Fibroblast of lung (primary cell): ENCODE data around the gene KRTAP3-1. TPM values are rescaled to one million over a fixed set of nuclear protein-coding genes. Genes with fewer than 3 reads are reported as not detected.

Experiments used
- DNase-seq, 2 donors: peaks; one replicate each; pipeline versions ENCODE4 v3.0.0 to v3.0.0-alpha.2; 2010; ENCODE audit warnings: low read depth in 2 of 2
- H2AFZ ChIP-seq: 2 replicates; pipeline ENCODE4 v1.5.1; 2012; ENCODE audit warnings: low read length, control low read depth, inconsistent platforms
- H3K27ac ChIP-seq: 2 replicates; pipeline ENCODE4 v1.5.1; 2011; ENCODE audit warnings: low read length, control low read depth; ENCODE audit not compliant: insufficient read depth
- H3K27me3 ChIP-seq: 2 replicates; pipeline ENCODE4 v1.5.1; 2011; ENCODE audit warnings: mild to moderate bottlenecking, low read length; ENCODE audit not compliant: control insufficient read depth, insufficient read depth
- H3K36me3 ChIP-seq: 2 replicates; pipeline ENCODE4 v1.5.1; 2011; ENCODE audit warnings: low read length; ENCODE audit not compliant: control insufficient read depth, insufficient read depth
- H3K4me1 ChIP-seq: 2 replicates; pipeline ENCODE4 v1.5.1; 2011; ENCODE audit warnings: low read length; ENCODE audit not compliant: control insufficient read depth, insufficient read depth; ENCODE audit errors: extremely low read depth
- H3K4me2 ChIP-seq: 2 replicates; pipeline ENCODE4 v1.5.1; 2011; ENCODE audit warnings: low read length, control low read depth; ENCODE audit not compliant: insufficient read depth; ENCODE audit errors: extremely low read depth
- H3K4me3 ChIP-seq, 4 experiments: fragments of 200-600 bp in 1 of 4; sonication (generic) in 1 of 4; replicated peaks in 1 of 4; 2 replicates each; pipeline ENCODE4 v1.5.1; 2011 to 2016; ENCODE audit warnings: low read length in 4 of 4, low read depth in 3 of 4, mild to moderate bottlenecking in 3 of 4, control low read depth in 2 of 4, inconsistent platforms in 1 of 4, mixed read lengths in 1 of 4; ENCODE audit not compliant: insufficient read depth in 1 of 4; ENCODE audit errors: control extremely low read depth in 1 of 4
- H3K79me2 ChIP-seq: 2 replicates; pipeline ENCODE4 v1.5.1; 2012; ENCODE audit warnings: mild to moderate bottlenecking, low read length, inconsistent platforms; ENCODE audit not compliant: control insufficient read depth, insufficient read depth
- H3K9ac ChIP-seq: 2 replicates; pipeline ENCODE4 v1.5.1; 2011; ENCODE audit warnings: mild to moderate bottlenecking, low read length, control low read depth; ENCODE audit not compliant: insufficient read depth
- H3K9me3 ChIP-seq: 2 replicates; pipeline ENCODE4 v1.5.1; 2012; ENCODE audit warnings: low read depth, low read length; ENCODE audit not compliant: control insufficient read depth, insufficient read depth
- H4K20me1 ChIP-seq: 2 replicates; pipeline ENCODE4 v1.5.1; 2011; ENCODE audit warnings: low read length; ENCODE audit not compliant: control insufficient read depth, insufficient read depth; ENCODE audit errors: extremely low read depth
- EZH2 ChIP-seq: IDR thresholded peaks from 2 replicates; pipeline ENCODE4 v1.5.1; 2012; ENCODE audit warnings: low read length, control low read depth, mild to moderate bottlenecking; ENCODE audit errors: missing control alignments
- polyA plus RNA-seq, 2 donors: library from polyadenylated mRNA; depleted of rRNA in 1 of 2; stranded (reverse) in 1 of 2; unstranded in 1 of 2; fragments of >200 nt; gene quantifications; 2 replicates each; pipeline ENCODE4 v1.2.1, GENCODE V29; 2011 to 2012; ENCODE audit warnings: missing spikeins in 1 of 2
- total RNA-seq: library from RNA; depleted of rRNA; stranded (reverse); fragments of >200 nt; gene quantifications from 2 replicates; pipeline ENCODE4 v1.2.1, GENCODE V29; 2014
- TF ChIP-seq, protein P1 (sequence below), 2 donors: IDR thresholded peaks in 1 of 2; conservative IDR thresholded peaks in 1 of 2; 1 replicate in 1 of 2; 2 replicates in 1 of 2; pipeline ENCODE4 v1.5.1; 2011 to 2012; ENCODE audit warnings: low read length in 2 of 2, control low read depth in 1 of 2, inconsistent platforms in 1 of 2, low read depth in 1 of 2, mild to moderate bottlenecking in 1 of 2

The KRTAP3-1 gene
- total and polyA plus RNA-seq, 2 donors (not counting 1 experiment from before 2014, with no cell fraction given): not detected

DNA sequence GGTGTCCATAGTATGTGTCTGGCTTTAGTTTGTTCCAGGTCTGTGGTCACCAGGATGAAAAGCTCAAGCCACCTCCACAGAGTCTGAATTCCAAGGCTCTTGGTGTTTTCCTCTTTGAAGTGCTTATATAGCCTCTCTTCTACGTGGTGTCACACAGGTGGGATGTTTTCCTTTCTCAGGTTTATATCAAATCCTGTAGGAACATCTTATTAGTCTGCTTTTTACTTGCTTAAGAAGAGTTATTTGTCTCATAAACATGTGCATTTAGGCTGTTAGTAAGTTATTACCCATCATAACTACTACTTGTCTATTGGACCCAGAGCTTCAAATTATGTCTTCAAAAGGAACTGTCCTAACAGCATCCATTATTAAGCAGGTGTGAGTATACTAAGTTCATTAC is 42.1 kb downstream of the KRTAP3-1 start, which contains the start of gene KRT39:
Gene KRT39 (minus strand): TSS at position 101 of the 400 bp plus-strand sequence. CDS start 92 bp downstream, at position 9.
- H3K36me3 ChIP-seq: no peaks in the 10 kb centered on the region
- no peak for DNase-seq
- TF ChIP-seq, protein P1, sequence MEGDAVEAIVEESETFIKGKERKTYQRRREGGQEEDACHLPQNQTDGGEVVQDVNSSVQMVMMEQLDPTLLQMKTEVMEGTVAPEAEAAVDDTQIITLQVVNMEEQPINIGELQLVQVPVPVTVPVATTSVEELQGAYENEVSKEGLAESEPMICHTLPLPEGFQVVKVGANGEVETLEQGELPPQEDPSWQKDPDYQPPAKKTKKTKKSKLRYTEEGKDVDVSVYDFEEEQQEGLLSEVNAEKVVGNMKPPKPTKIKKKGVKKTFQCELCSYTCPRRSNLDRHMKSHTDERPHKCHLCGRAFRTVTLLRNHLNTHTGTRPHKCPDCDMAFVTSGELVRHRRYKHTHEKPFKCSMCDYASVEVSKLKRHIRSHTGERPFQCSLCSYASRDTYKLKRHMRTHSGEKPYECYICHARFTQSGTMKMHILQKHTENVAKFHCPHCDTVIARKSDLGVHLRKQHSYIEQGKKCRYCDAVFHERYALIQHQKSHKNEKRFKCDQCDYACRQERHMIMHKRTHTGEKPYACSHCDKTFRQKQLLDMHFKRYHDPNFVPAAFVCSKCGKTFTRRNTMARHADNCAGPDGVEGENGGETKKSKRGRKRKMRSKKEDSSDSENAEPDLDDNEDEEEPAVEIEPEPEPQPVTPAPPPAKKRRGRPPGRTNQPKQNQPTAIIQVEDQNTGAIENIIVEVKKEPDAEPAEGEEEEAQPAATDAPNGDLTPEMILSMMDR (conservative IDR thresholded peaks at IDR 0.05 in 1 of 2, IDR thresholded peaks at IDR 0.05 in 1 of 2; ENCODE audit: low read depth in 1 of 2, low read length in 2 of 2): no peak
- TF ChIP-seq EZH2: no peak
- no peak within 1 kb of the TSS for H3K4me3 ChIP-seq
- H3K4me1 ChIP-seq: no peaks in the 10 kb centered on the region
- H2AFZ ChIP-seq: no peak within 1 kb of the TSS
- H4K20me1 ChIP-seq: no peaks in the 10 kb centered on the region
- H3K9ac ChIP-seq: no peak within 1 kb of the TSS
- no peak within 1 kb of the TSS for H3K4me2 ChIP-seq
- no peaks in the 10 kb centered on the region for H3K9me3 ChIP-seq
- H3K79me2 ChIP-seq: no peaks in the 10 kb centered on the region
- H3K27ac ChIP-seq: no peak within 1 kb of the TSS
- H3K27me3 ChIP-seq: no peaks in the 10 kb centered on the region

DNA sequence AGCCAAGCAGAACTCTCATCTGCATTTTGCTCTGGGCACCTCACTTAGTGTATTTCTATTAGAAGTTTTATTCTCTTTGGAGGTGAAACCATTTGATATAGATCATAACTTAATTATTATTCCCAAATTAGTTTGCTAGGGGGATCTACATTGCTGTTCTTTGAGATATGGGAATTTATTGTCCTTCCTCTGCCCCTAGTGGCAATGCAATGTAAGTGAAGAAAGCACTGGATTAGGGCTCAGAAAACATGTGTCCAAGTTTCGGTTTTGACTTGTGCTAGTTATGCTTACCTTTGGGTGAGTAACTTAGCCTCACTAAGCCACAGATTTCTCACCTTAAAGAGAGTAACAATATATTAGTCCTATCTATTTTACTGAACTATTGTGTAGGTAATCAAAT is 45.1 kb downstream of the KRTAP3-1 start:
- Histone ChIP-seq H3K36me3 (no peaks in the 10 kb centered on the region), H2AFZ (no peak overlapping the region), H3K27ac (no peak overlapping the region), H3K4me3 (no peak overlapping the region), H3K27me3 (no peaks in the 10 kb centered on the region), H3K9ac (no peak overlapping the region), H3K4me2 (no peak overlapping the region), H4K20me1 (no peaks in the 10 kb centered on the region), H3K9me3 (no peaks in the 10 kb centered on the region), H3K79me2 (no peaks in the 10 kb centered on the region), H3K4me1 (peaks cover 5% of the 10 kb centered on the region)
- TF ChIP-seq EZH2: no peak
- TF ChIP-seq, protein P1 (conservative IDR thresholded peaks at IDR 0.05 in 1 of 2, IDR thresholded peaks at IDR 0.05 in 1 of 2; ENCODE audit: low read depth in 1 of 2, low read length in 2 of 2): peak; percentile 55 to 80
- DNase-seq: peak in 1 of 2 donors; percentile 36

DNA sequence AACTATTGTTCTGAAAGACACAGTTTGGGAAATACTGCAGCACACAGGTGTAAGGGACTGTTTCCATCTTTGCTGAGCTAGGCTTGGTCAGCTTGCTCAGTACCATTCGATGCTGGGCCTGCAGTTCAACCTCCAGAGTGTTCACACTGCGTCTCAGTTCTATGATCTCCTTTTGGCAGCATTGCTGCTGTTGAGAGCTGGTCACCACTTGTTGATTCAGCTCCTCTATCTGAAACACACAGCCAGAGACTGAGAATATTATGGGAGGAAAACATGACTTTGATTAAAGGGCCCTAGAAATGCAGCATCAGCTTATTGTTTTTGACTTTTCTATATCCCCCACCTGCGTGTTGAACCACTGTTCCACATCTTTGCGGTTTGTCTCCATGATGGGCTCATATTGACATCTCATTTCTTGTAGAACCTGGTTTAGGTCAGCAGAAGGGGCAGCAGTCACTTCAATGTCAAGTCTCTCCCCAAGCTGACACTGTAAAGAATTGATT is 46.8 kb downstream of the KRTAP3-1 start:
- Histone ChIP-seq H3K4me3 (no peak overlapping the region), H2AFZ (no peak overlapping the region), H3K4me1 (peaks cover 9% of the 10 kb centered on the region), H3K79me2 (no peaks in the 10 kb centered on the region), H3K4me2 (no peak overlapping the region), H4K20me1 (no peaks in the 10 kb centered on the region), H3K9me3 (no peaks in the 10 kb centered on the region), H3K9ac (no peak overlapping the region), H3K27ac (no peak overlapping the region), H3K36me3 (no peaks in the 10 kb centered on the region), H3K27me3 (no peaks in the 10 kb centered on the region)
- TF ChIP-seq, protein P1 (conservative IDR thresholded peaks at IDR 0.05 in 1 of 2, IDR thresholded peaks at IDR 0.05 in 1 of 2; ENCODE audit: low read depth in 1 of 2, low read length in 2 of 2): no peak
- no peak for TF ChIP-seq EZH2
- DNase-seq: no peak
